HepG2 (cell line): Measurements from ENCODE around the gene TRERF1. TPM values are rescaled to one million over a fixed set of nuclear protein-coding genes. Genes with fewer than 3 reads are reported as not detected.

Experiments
- ATAC-seq: fragments of 200-7000 bp; cut with Tn5 transposase; 3 replicates; pipeline ENCODE4 v1.9.1; 2020; ENCODE audit warnings: mild to moderate bottlenecking, moderate library complexity
- BruUV-seq: library from RNA; stranded (reverse); fragments of 400-500 nt; replicated peaks from 2 replicates; lab custom pipeline; 2021; lab: Mats Ljungman, UMichigan
- CTCF ChIA-PET: fragments of 300-600 bp; formaldehyde crosslinking; extraction: SDS; loops from one replicate; lab custom pipeline; 2021; ENCODE audit warnings: low total read pairs, inconsistent platforms, low intra/inter-chr PET ratio; lab: Yijun Ruan, JAX
- POLR2A ChIA-PET: fragments of 350-600 bp; sonication (Branson Sonifier 250); formaldehyde crosslinking; loops from one replicate; lab custom pipeline; 2020; ENCODE audit warnings: antibody characterized with exemption, inconsistent platforms; lab: Yijun Ruan, JAX
- DNase-seq: peaks from one replicate; pipeline ENCODE4 v3.0.0-alpha.2; 2015; ENCODE audit warnings: low spot score
- FAIRE-seq: peaks from 3 replicates; lab custom pipeline; 2011; peaks lifted over from hg19 to GRCh38; lab: Jason Lieb, UNC
- H2AFZ ChIP-seq: one replicate; pipeline ENCODE4 v1.6.1; 2011; ENCODE audit warnings: low read length, inconsistent platforms
- H3K27ac ChIP-seq: fragments of 300-600 bp; 3 replicates; pipeline ENCODE4 v1.8.0; 2011; ENCODE audit warnings: mixed run types, mild to moderate bottlenecking, mixed read lengths, low read length, inconsistent platforms; ENCODE audit not compliant: insufficient read depth; ENCODE audit errors: extremely low read length
- H3K27me3 ChIP-seq, 2 experiments: fragments of 200-600 bp in 1 of 2; 2 replicates in 1 of 2; 3 replicates in 1 of 2; pipeline versions ENCODE4 v1.6.0 to v1.8.0; 2011; ENCODE audit warnings: low read length in 2 of 2, mild to moderate bottlenecking in 2 of 2, moderate library complexity in 2 of 2, inconsistent platforms in 1 of 2; ENCODE audit not compliant: insufficient read depth in 2 of 2, control insufficient read depth in 1 of 2
- H3K36me3 ChIP-seq, 2 experiments: fragments of 200-600 bp in 1 of 2; replicated peaks in 1 of 2; 2 replicates in 1 of 2; 3 replicates in 1 of 2; pipeline versions ENCODE4 v1.5.1 to v1.8.0; 2011; ENCODE audit warnings: low read length in 2 of 2, inconsistent platforms in 1 of 2; ENCODE audit not compliant: insufficient read depth in 2 of 2, control insufficient read depth in 1 of 2
- H3K4me1 ChIP-seq: 2 replicates; pipeline ENCODE4 v1.5.1; 2012; ENCODE audit warnings: low read length, inconsistent platforms; ENCODE audit not compliant: insufficient read depth
- H3K4me2 ChIP-seq: 2 replicates; pipeline ENCODE4 v1.6.0; 2011; ENCODE audit warnings: low read depth, low read length, inconsistent platforms
- H3K4me3 ChIP-seq, 3 experiments: fragments of 200-600 bp in 1 of 3; sonication (generic), shearing (Covaris generic) in 1 of 3; replicated peaks in 1 of 3; 2 replicates each; pipeline ENCODE4 v1.5.1; 2011 to 2016; ENCODE audit warnings: low read length in 3 of 3, inconsistent platforms in 2 of 3, low read depth in 2 of 3, mild to moderate bottlenecking in 2 of 3, control low read depth in 1 of 3, mixed read lengths in 1 of 3; ENCODE audit not compliant: insufficient read depth in 1 of 3
- H3K79me2 ChIP-seq: one replicate; pipeline ENCODE4 v1.6.1; 2011; ENCODE audit warnings: low read length, inconsistent platforms; ENCODE audit not compliant: insufficient read depth
- H3K9ac ChIP-seq: 2 replicates; pipeline ENCODE4 v1.6.0; 2011; ENCODE audit warnings: mild to moderate bottlenecking, low read depth, low read length, inconsistent platforms; ENCODE audit not compliant: insufficient read depth
- H3K9me3 ChIP-seq: 2 replicates; pipeline ENCODE4 v1.5.1; 2012; ENCODE audit warnings: mild to moderate bottlenecking, low read length
- H4K20me1 ChIP-seq: 2 replicates; pipeline ENCODE4 v1.6.0; 2011; ENCODE audit warnings: inconsistent platforms, mild to moderate bottlenecking, low read length, moderate library complexity; ENCODE audit not compliant: insufficient read depth
- AGO2 ChIP-seq: fragments of 200-400 bp; formaldehyde crosslinking; optimal IDR thresholded peaks from 2 replicates; pipeline ENCODE3; 2017; ENCODE audit warnings: mild to moderate bottlenecking, low read depth, low read length, moderate library complexity
- ATF4 ChIP-seq, 2 experiments: fragments of 450-650 bp in 1 of 2; sonication (generic) in 1 of 2; formaldehyde crosslinking; IDR thresholded peaks; 2 replicates each; pipeline versions ENCODE4 v1.5.0 to v1.8.0; 2020 to 2022; ENCODE audit warnings: mild to moderate bottlenecking in 1 of 2, missing genetic modification reagents in 1 of 2
- DNMT1 ChIP-seq: sonication (generic); formaldehyde crosslinking; IDR thresholded peaks from 2 replicates; pipeline ENCODE4 v1.5.1; 2020; ENCODE audit warnings: mild to moderate bottlenecking, missing genetic modification reagents
- PCBP2 ChIP-seq: fragments of 200-400 bp; formaldehyde crosslinking; optimal IDR thresholded peaks from 2 replicates; pipeline ENCODE3; 2018; ENCODE audit warnings: low read length, low read depth; ENCODE audit not compliant: poor library complexity, severe bottlenecking
- SIN3B ChIP-seq: fragments of 150-350 bp; IDR thresholded peaks from 2 replicates; pipeline ENCODE4 v1.6.1; 2014; ENCODE audit warnings: low read length
- SP140L ChIP-seq: sonication (generic); formaldehyde crosslinking; IDR thresholded peaks from 2 replicates; pipeline ENCODE4 v1.4.0; 2020; ENCODE audit warnings: missing genetic modification reagents, borderline replicate concordance
- SRSF1 ChIP-seq: fragments of 200-400 bp; formaldehyde crosslinking; optimal IDR thresholded peaks from 2 replicates; pipeline ENCODE3; 2017; ENCODE audit warnings: mild to moderate bottlenecking, low read depth, low read length, moderate library complexity
- USF2 ChIP-seq, 2 experiments: sonication (generic) in 1 of 2; formaldehyde crosslinking in 1 of 2; IDR thresholded peaks; 2 replicates each; pipeline versions ENCODE4 v1.5.1 to v1.6.1; 2011 to 2020; ENCODE audit warnings: borderline replicate concordance in 1 of 2, low read depth in 1 of 2, low read length in 1 of 2, mild to moderate bottlenecking in 1 of 2, missing genetic modification reagents in 1 of 2, moderate library complexity in 1 of 2
- YEATS2 ChIP-seq: sonication (generic); formaldehyde crosslinking; IDR thresholded peaks from 2 replicates; pipeline ENCODE4 v1.4.0; 2020; ENCODE audit warnings: missing genetic modification reagents, borderline replicate concordance
- ZFP36 ChIP-seq: fragments of 150-350 bp; IDR thresholded peaks from 2 replicates; pipeline ENCODE4 v1.6.1; 2018; ENCODE audit warnings: borderline replicate concordance, low read length, low read depth; ENCODE audit not compliant: partially characterized antibody
- ZNF234 ChIP-seq: sonication (generic); formaldehyde crosslinking; conservative IDR thresholded peaks from 2 replicates; pipeline ENCODE4 v1.5.1; 2020; ENCODE audit warnings: mild to moderate bottlenecking, missing genetic modification reagents
- ZNF33B ChIP-seq: sonication (generic); formaldehyde crosslinking; IDR thresholded peaks from 2 replicates; pipeline ENCODE4 v1.5.1; 2020; ENCODE audit warnings: mild to moderate bottlenecking, missing genetic modification reagents
- ZNF367 ChIP-seq: sonication (generic); formaldehyde crosslinking; IDR thresholded peaks from 2 replicates; pipeline ENCODE4 v1.4.0; 2020; ENCODE audit warnings: missing genetic modification reagents, borderline replicate concordance
- ZNF510 ChIP-seq: sonication (generic); formaldehyde crosslinking; IDR thresholded peaks from 2 replicates; pipeline ENCODE4 v1.4.0; 2020; ENCODE audit warnings: low read depth, mild to moderate bottlenecking, missing genetic modification reagents
- WGBS: methylation state at CpG from one replicate; pipeline ENCODE4 v1.1.6; 2017; ENCODE audit warnings: low lambda C conversion rate; 5-methylcytosine and 5-hydroxymethylcytosine counted together
- in situ Hi-C: cut with HindIII; loops from 2 replicates; pipeline ENCODE4 v1.10.0; 2017; ENCODE audit warnings: low pct_unique_long_range_greater_than_20kb; ENCODE audit not compliant: extremely low pct_ligation_motif_present
- intact Hi-C: fragments of 100-400 bp; cut with micrococcal nuclease; formaldehyde crosslinking; loops from one replicate; pipeline ENCODE4 v1.10.0; 2022; ENCODE audit not compliant: unreplicated experiment
- polyA plus RNA-seq, 8 experiments: library from polyadenylated mRNA; depleted of rRNA in 3 of 8; stranded (reverse) in 7 of 8; unstranded in 1 of 8; fragments of >200 nt; fragmentation: Illumina TruSeq in 4 of 8; extraction: Trizol in 4 of 8; gene quantifications; 2 replicates each; pipeline versions ENCODE4 v1.2.1 to v1.2.3, GENCODE V29; 2011 to 2016; ENCODE audit warnings: low read depth in 4 of 8, missing spikeins in 1 of 8, mixed read lengths in 1 of 8; ENCODE audit not compliant: insufficient read depth in 1 of 8
- total RNA-seq, 5 experiments: library from RNA; depleted of rRNA; stranded (reverse); fragments of >200 nt; fragmentation: Illumina TruSeq; extraction: Trizol; gene quantifications; 2 replicates each; pipeline ENCODE4 v1.2.3, GENCODE V29; 2016; ENCODE audit warnings: low read depth in 1 of 5
- TF ChIP-seq, protein P1 (sequence below): sonication (generic); formaldehyde crosslinking; IDR thresholded peaks from 2 replicates; pipeline ENCODE4 v1.5.0; 2020; ENCODE audit warnings: mild to moderate bottlenecking, missing genetic modification reagents

The TRERF1 gene
- total and polyA plus RNA-seq, 2 of the 13 experiments (the other 11 are each of a cell fraction or from before 2014, with no cell fraction given) = 0.02 TPM; not detected in 1

DNA sequence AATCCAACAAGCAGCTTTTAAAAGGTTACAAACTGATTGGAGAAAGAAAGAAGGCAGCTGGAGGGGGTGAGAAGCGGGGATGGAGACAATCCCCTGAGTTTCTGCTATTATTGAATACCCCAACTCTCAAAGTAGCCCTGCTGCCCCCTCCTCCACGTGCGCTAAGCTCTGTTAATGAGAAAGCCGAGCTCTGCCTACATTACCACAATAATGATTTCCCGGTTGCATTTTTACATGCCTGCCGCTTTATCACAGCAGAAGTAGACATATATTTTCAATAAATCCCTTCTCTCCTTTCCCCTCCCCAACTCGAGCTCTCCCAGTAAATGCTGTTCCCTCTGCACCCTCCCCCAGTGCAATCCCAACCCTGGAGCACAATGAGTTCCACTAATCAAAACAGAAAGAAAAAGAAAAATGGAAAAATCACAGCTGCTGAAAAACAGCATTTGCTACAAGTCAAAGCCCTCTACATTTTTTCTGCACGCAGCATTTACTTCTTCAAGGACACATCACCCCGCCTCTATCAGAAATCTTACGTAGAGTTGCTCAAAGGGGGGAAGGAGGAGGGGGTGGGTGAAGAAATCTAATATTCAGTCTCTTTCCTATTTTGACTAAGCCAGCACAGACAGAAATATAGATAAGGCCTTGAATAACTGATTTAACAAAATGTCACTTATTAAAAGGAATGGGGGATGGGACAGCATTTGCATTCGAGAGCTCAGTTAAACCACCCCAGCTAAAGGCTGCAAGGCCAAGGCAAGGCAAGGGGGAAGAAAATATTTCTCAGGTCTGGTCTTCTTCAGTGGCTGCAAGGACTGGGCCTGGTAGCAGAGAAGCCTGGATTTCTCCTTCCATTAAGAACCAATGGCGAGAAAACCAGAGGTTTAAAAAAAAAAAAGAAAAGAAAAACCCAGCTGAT is 10.7 kb downstream of the TRERF1 start:
- H3K4me2 ChIP-seq = no peak overlapping the region
- no peaks in the 10 kb centered on the region for H3K9me3 ChIP-seq
- intact Hi-C loops (no loop called here), in situ Hi-C loops (no loop called here)
- H3K79me2 ChIP-seq = no peaks in the 10 kb centered on the region
- H4K20me1 ChIP-seq = no peaks in the 10 kb centered on the region; the same call in 1 of the 2 replicates
- no peak overlapping the region for H2AFZ ChIP-seq
- peaks cover 3 to 48% of the 10 kb centered on the region in 2 experiments; a peak in 3 of 5 replicates for H3K27me3 ChIP-seq
- no peak for FAIRE-seq
- ATAC-seq = no peak
- 38% methylated on average over 12 of the region's 12 CpGs for WGBS
- no TSS peak for BruUV-seq
- TF ChIP-seq ZFP36 = no peak
- TF ChIP-seq AGO2 = no peak
- no peak for TF ChIP-seq USF2 (IDR thresholded peaks at IDR 0.05; ENCODE audit: low read depth, low read length)
- no peak for TF ChIP-seq USF2 (CRISPR knock-in tag; IDR thresholded peaks at IDR 0.05; ENCODE audit: borderline replicate concordance)
- TF ChIP-seq SIN3B = no peak
- TF ChIP-seq, protein P1, sequence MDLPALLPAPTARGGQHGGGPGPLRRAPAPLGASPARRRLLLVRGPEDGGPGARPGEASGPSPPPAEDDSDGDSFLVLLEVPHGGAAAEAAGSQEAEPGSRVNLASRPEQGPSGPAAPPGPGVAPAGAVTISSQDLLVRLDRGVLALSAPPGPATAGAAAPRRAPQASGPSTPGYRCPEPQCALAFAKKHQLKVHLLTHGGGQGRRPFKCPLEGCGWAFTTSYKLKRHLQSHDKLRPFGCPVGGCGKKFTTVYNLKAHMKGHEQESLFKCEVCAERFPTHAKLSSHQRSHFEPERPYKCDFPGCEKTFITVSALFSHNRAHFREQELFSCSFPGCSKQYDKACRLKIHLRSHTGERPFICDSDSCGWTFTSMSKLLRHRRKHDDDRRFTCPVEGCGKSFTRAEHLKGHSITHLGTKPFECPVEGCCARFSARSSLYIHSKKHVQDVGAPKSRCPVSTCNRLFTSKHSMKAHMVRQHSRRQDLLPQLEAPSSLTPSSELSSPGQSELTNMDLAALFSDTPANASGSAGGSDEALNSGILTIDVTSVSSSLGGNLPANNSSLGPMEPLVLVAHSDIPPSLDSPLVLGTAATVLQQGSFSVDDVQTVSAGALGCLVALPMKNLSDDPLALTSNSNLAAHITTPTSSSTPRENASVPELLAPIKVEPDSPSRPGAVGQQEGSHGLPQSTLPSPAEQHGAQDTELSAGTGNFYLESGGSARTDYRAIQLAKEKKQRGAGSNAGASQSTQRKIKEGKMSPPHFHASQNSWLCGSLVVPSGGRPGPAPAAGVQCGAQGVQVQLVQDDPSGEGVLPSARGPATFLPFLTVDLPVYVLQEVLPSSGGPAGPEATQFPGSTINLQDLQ (CRISPR knock-in tag) = no peak
- no peak for TF ChIP-seq DNMT1 (CRISPR knock-in tag)
- no peak for TF ChIP-seq ZNF367 (CRISPR knock-in tag)
- no peak for TF ChIP-seq ATF4 (CRISPR knock-in tag; IDR thresholded peaks at IDR 0.05)
- no peak for TF ChIP-seq ZNF510 (CRISPR knock-in tag)
- no peak for TF ChIP-seq ZNF234 (CRISPR knock-in tag)
- no peak for TF ChIP-seq PCBP2
- no peak for TF ChIP-seq SRSF1
- TF ChIP-seq SP140L (CRISPR knock-in tag) = no peak
- TF ChIP-seq YEATS2 (CRISPR knock-in tag) = no peak
- TF ChIP-seq ZNF33B (CRISPR knock-in tag) = no peak
- no peak overlapping the region for H3K27ac ChIP-seq
- DNase-seq = no peak
- CTCF ChIA-PET = no interaction called here
- POLR2A ChIA-PET = interaction anchor here (0.6 kb wide), 1 partner anchor 130 kb away, joined by 3 read pairs; no protein-coding TSS in a partner anchor
- no peaks in the 10 kb centered on the region for H3K36me3 ChIP-seq
- no peak overlapping the region for H3K9ac ChIP-seq
- H3K4me1 ChIP-seq = no peaks in the 10 kb centered on the region
- H3K4me3 ChIP-seq = no peak overlapping the region
